Lower leg skin (tissue), 4 donors: ENCODE results near the gene CTSF. TPM values are rescaled to one million over a fixed set of nuclear protein-coding genes. Genes with fewer than 3 reads are reported as not detected.

Source experiments
- DNase-seq, 2 donors: peaks; one replicate each; pipeline ENCODE4 v3.0.0-alpha.2; 2019; ENCODE audit warnings: low spot score in 2 of 2
- H3K4me3 ChIP-seq: fragments of 200-600 bp; sonication (generic); 2 replicates; pipeline ENCODE4 v1.5.1; 2017; ENCODE audit warnings: mild to moderate bottlenecking, low read depth; ENCODE audit not compliant: poor library complexity, severe bottlenecking
- POLR2A ChIP-seq, 2 donors: fragments of 450-650 bp; IDR thresholded peaks; one replicate each; pipeline ENCODE4 v1.6.1; 2016 to 2017; ENCODE audit warnings: antibody characterized with exemption in 2 of 2, mild to moderate bottlenecking in 1 of 2, moderate library complexity in 1 of 2
- WGBS, 2 donors: methylation state at CpG; one replicate each; pipeline ENCODE4 v1.1.5; 2018; 5-methylcytosine and 5-hydroxymethylcytosine counted together
- intact Hi-C: fragments of 100-400 bp; cut with DNase I; formaldehyde crosslinking; loops from one replicate; pipeline ENCODE4 v1.15.0; 2023; ENCODE audit warnings: low total_unique reads
- total RNA-seq, 4 donors: library from RNA; depleted of rRNA; stranded (reverse); fragments of >200 nt; gene quantifications; one replicate each; pipeline ENCODE4 v1.1.0, GENCODE V29; 2016
- TF ChIP-seq, protein P1 (sequence below), 3 donors: fragments of 450-650 bp; IDR thresholded peaks; one replicate each; pipeline ENCODE4 v1.5.1; 2016; ENCODE audit warnings: antibody characterized with exemption in 3 of 3, mild to moderate bottlenecking in 3 of 3, moderate library complexity in 2 of 3

Gene CTSF
- total RNA-seq, 4 donors from 2014 or later = 96.4 to 120 (median 103) TPM

DNA sequence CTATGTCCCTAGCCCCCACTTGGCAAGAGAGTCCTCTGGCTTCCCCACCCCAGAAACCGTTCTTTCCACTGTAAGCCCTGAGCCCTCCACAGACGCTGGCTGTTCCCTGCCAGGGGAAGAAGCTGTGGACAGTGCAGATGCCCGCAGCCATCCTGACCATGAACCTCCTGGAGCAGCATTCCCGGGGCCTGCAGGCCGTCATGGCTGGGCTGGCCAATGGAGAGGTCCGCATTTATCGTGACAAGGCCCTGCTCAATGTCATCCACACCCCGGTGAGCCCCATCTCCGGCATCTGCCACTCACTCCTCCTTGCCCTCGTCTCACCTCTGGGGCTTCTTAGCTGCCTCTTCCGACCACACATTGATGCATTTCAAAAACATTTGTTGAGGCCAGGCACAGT is 44.8 kb downstream of the CTSF start:
- WGBS, 2 donors = 94 to 95% methylated on average over 11 of the region's 11 CpGs
- DNase-seq = no peak
- intact Hi-C loops = no loop called here
- TF ChIP-seq, protein P1, sequence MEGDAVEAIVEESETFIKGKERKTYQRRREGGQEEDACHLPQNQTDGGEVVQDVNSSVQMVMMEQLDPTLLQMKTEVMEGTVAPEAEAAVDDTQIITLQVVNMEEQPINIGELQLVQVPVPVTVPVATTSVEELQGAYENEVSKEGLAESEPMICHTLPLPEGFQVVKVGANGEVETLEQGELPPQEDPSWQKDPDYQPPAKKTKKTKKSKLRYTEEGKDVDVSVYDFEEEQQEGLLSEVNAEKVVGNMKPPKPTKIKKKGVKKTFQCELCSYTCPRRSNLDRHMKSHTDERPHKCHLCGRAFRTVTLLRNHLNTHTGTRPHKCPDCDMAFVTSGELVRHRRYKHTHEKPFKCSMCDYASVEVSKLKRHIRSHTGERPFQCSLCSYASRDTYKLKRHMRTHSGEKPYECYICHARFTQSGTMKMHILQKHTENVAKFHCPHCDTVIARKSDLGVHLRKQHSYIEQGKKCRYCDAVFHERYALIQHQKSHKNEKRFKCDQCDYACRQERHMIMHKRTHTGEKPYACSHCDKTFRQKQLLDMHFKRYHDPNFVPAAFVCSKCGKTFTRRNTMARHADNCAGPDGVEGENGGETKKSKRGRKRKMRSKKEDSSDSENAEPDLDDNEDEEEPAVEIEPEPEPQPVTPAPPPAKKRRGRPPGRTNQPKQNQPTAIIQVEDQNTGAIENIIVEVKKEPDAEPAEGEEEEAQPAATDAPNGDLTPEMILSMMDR (IDR thresholded peaks at IDR 0.05) = no peak
- TF ChIP-seq POLR2A (IDR thresholded peaks at IDR 0.05) = no peak
- no peak overlapping the region for H3K4me3 ChIP-seq

Other genes starting within 250 kb of the CTSF start
- gene RIN1, start 232.2 kb downstream of the CTSF start, total RNA-seq = 10 to 100 TPM; 48.3 to 56.9 (median 53.8) TPM
- gene BRMS1, start 223.5 kb downstream of the CTSF start, total RNA-seq = 10 to 100 TPM; 40.1 to 68.4 (median 57.5) TPM
- gene B4GAT1, start 221.0 kb downstream of the CTSF start, total RNA-seq = 10 to 100 TPM; 23.9 to 32.4 (median 30.0) TPM
- 1 to 10 TPM; 1.8 to 2.7 (median 2.4) TPM for gene SLC29A2, start 196.8 kb downstream of the CTSF start, total RNA-seq
- under 1 TPM in 1 of 4 donors, not detected in 3; 0.19 TPM for gene NPAS4, start 147.6 kb downstream of the CTSF start, total RNA-seq
- 10 to 100 TPM; 30.6 to 41.1 (median 36.2) TPM for gene MRPL11, start 129.8 kb downstream of the CTSF start, total RNA-seq
- 10 to 100 TPM; 14.3 to 22.0 (median 17.1) TPM for gene PELI3, start 101.7 kb downstream of the CTSF start, total RNA-seq
- gene DPP3, start 88.2 kb downstream of the CTSF start, total RNA-seq = 10 to 100 TPM; 15.5 to 48.5 (median 20.1) TPM
- 10 to 100 TPM; 27.4 to 51.6 (median 37.1) TPM for gene BBS1, start 58.0 kb downstream of the CTSF start, total RNA-seq
- 10 to 100 TPM in 3 of 4 donors, 1 to 10 TPM in 1; 9.9 to 18.0 (median 14.7) TPM for gene ZDHHC24, start 22.6 kb downstream of the CTSF start, total RNA-seq
- not detected for gene ACTN3, start 21.7 kb downstream of the CTSF start, total RNA-seq
- gene CCDC87, start 24.5 kb upstream of the CTSF start, total RNA-seq = under 1 TPM; 0.11 to 0.42 (median 0.25) TPM
- gene CCS, start 24.6 kb upstream of the CTSF start, total RNA-seq = 10 to 100 TPM; 13.7 to 24.2 (median 15.2) TPM
- gene RBM14, start 48.0 kb upstream of the CTSF start, total RNA-seq = 10 to 100 TPM; 35.8 to 47.4 (median 44.6) TPM
- 10 to 100 TPM; 59.2 to 96.6 (median 76.0) TPM for gene RBM4, start 70.1 kb upstream of the CTSF start, total RNA-seq
- gene RBM4B, start 109.3 kb upstream of the CTSF start, total RNA-seq = 10 to 100 TPM in 2 of 4 donors, 1 to 10 TPM in 2; 8.6 to 18.0 (median 12.2) TPM
- 100 to 1,000 TPM; 435 to 663 (median 597) TPM for gene SPTBN2, start 160.6 kb upstream of the CTSF start, total RNA-seq